T-cell (primary cell): Measurements from ENCODE around the gene TBC1D16. TPM values are rescaled to one million over a fixed set of nuclear protein-coding genes. Genes with fewer than 3 reads are reported as not detected.

Source experiments
- ATAC-seq, 4 experiments: fragments of 200-7000 bp in 3 of 4; fragments of 150-1000 bp in 1 of 4; cut with Tn5 transposase; replicated peaks in 1 of 4; 1 replicate in 3 of 4; 2 replicates in 1 of 4; pipeline ENCODE4 v1.10.0; 2021; ENCODE audit warnings: moderate library complexity in 3 of 4, mild to moderate bottlenecking in 2 of 4, moderate number of reproducible peaks in 1 of 4
- CTCF ChIA-PET, 2 donors: fragments of 300-600 bp; sonication (Branson Sonifier 250); formaldehyde crosslinking; loops; one replicate each; lab custom pipeline; 2022; ENCODE audit warnings: antibody characterized with exemption in 2 of 2; lab: Charles Lee
- POLR2A ChIA-PET, 2 donors: fragments of 300-600 bp; sonication (Branson Sonifier 250); formaldehyde crosslinking; loops; one replicate each; lab custom pipeline; 2022; ENCODE audit warnings: antibody characterized with exemption in 2 of 2; lab: Charles Lee
- DNase-seq, 35 experiments: peaks; one replicate each; pipeline versions ENCODE4 v3.0.0 to v3.0.0-alpha.2; 2013 to 2023
- H3K27ac ChIP-seq: one replicate; pipeline ENCODE4 v1.5.1; 2013; ENCODE audit warnings: low read length
- H3K27me3 ChIP-seq, 2 experiments: replicated peaks in 1 of 2; 1 replicate in 1 of 2; 2 replicates in 1 of 2; pipeline versions ENCODE4 v1.6.1 to v1.7.0; 2013; ENCODE audit warnings: low read length in 1 of 2, mixed read lengths in 1 of 2; ENCODE audit not compliant: control insufficient read depth in 2 of 2, insufficient read depth in 2 of 2; ENCODE audit errors: extremely low read depth in 1 of 2
- H3K36me3 ChIP-seq, 2 donors: 1 replicate in 1 of 2; 2 replicates in 1 of 2; pipeline versions ENCODE4 v1.6.1 to v1.7.0; 2013; ENCODE audit warnings: low read length in 1 of 2; ENCODE audit not compliant: control insufficient read depth in 2 of 2, insufficient read depth in 1 of 2; ENCODE audit errors: extremely low read depth in 1 of 2
- H3K4me1 ChIP-seq, 2 experiments: 1 replicate in 1 of 2; 2 replicates in 1 of 2; pipeline versions ENCODE4 v1.6.1 to v1.7.0; 2013; ENCODE audit warnings: low read length in 2 of 2, mixed read lengths in 1 of 2; ENCODE audit not compliant: insufficient read depth in 2 of 2, control insufficient read depth in 1 of 2; ENCODE audit errors: extremely low read depth in 1 of 2
- H3K4me3 ChIP-seq, 2 donors: 1 replicate in 1 of 2; 2 replicates in 1 of 2; pipeline versions ENCODE4 v1.5.1 to v1.7.0; 2013; ENCODE audit warnings: mild to moderate bottlenecking in 2 of 2, low read length in 1 of 2, moderate library complexity in 1 of 2; ENCODE audit not compliant: control insufficient read depth in 1 of 2; ENCODE audit errors: extremely low read depth in 1 of 2
- H3K9me3 ChIP-seq: 2 replicates; pipeline ENCODE4 v1.7.0; 2013
- H3K27ac Mint-ChIP-seq, 2 donors: one replicate each; pipeline ENCODE4 v1.8.0; 2020 to 2021; ENCODE audit warnings: mild to moderate bottlenecking in 2 of 2, mixed read lengths in 2 of 2
- H3K27me3 Mint-ChIP-seq, 2 donors: one replicate each; pipeline ENCODE4 v1.8.0; 2021 to 2022; ENCODE audit warnings: mixed read lengths in 2 of 2
- H3K36me3 Mint-ChIP-seq: one replicate; pipeline ENCODE4 v1.8.0; 2021; ENCODE audit warnings: mixed read lengths
- H3K4me1 Mint-ChIP-seq, 3 donors: one replicate each; pipeline ENCODE4 v1.8.0; 2020 to 2022; ENCODE audit warnings: mixed read lengths in 3 of 3, mild to moderate bottlenecking in 1 of 3
- H3K4me3 Mint-ChIP-seq, 3 donors: one replicate each; pipeline ENCODE4 v1.8.0; 2020 to 2022; ENCODE audit warnings: mild to moderate bottlenecking in 3 of 3, mixed read lengths in 3 of 3, moderate library complexity in 3 of 3
- H3K9me3 Mint-ChIP-seq, 3 donors: one replicate each; pipeline ENCODE4 v1.8.0; 2020 to 2022; ENCODE audit warnings: mixed read lengths in 3 of 3
- WGBS: methylation state at CpG from one replicate; pipeline ENCODE4 v1.1.5; 2013; ENCODE audit warnings: missing lambda C conversion rate; ENCODE audit not compliant: insufficient coverage; 5-methylcytosine and 5-hydroxymethylcytosine counted together
- total RNA-seq, 35 experiments: library from RNA in 6 of 35; stranded (reverse) in 6 of 35; fragments of 120-200 nt in 1 of 35; gene quantifications; one replicate each; pipeline versions ENCODE4 v1.2.1 to v1.2.4 and lab custom pipeline; 2013 to 2026

Gene TBC1D16
- total RNA-seq, 5 donors from 2014 or later (not counting 1 experiment from before 2014, with no cell fraction given): 1.9 to 6.1 (median 3.4) TPM

GRCh38 chr17:79982986-79983385, 52.7 kb downstream of the TBC1D16 start:
- no peaks in the 10 kb centered on the region for H3K9me3 ChIP-seq
- ChIA-PET POLR2A (no interaction called here), CTCF (no interaction called here)
- Mint-ChIP-seq H3K9me3 (no peaks in the 10 kb centered on the region), H3K4me3 (no peak overlapping the region), H3K4me1 (peaks cover 0 to 3% (median 2%) of the 10 kb centered on the region in 3 donors), H3K36me3 (no peaks in the 10 kb centered on the region), H3K27ac (no peak overlapping the region), H3K27me3 (no peaks in the 10 kb centered on the region)
- H3K36me3 ChIP-seq: no peaks in the 10 kb centered on the region
- H3K27me3 ChIP-seq: peaks cover 0 to 12% of the 10 kb centered on the region in 2 experiments
- H3K4me3 ChIP-seq: no peak overlapping the region
- ATAC-seq (no peak), DNase-seq (no peak)
- 96% methylated on average over 15 of the region's 17 CpGs for WGBS
- H3K4me1 ChIP-seq: no peaks in the 10 kb centered on the region
- H3K27ac ChIP-seq: no peak overlapping the region

GRCh38 chr17:79981661-79982101, 54.0 kb downstream of the TBC1D16 start:
- WGBS: 91% methylated on average over 19 of the region's 23 CpGs
- ATAC-seq: no peak
- no peaks in the 10 kb centered on the region for H3K9me3 ChIP-seq
- no peaks in the 10 kb centered on the region for H3K9me3 Mint-ChIP-seq
- ChIA-PET POLR2A (no interaction called here), CTCF (no interaction called here)
- no peaks in the 10 kb centered on the region for H3K27me3 Mint-ChIP-seq
- H3K27me3 ChIP-seq: peaks cover 0 to 20% of the 10 kb centered on the region in 2 experiments
- H3K4me3 Mint-ChIP-seq: no peak overlapping the region
- H3K36me3 Mint-ChIP-seq: no peaks in the 10 kb centered on the region
- no peak overlapping the region for H3K27ac ChIP-seq
- no peaks in the 10 kb centered on the region for H3K4me1 Mint-ChIP-seq
- H3K4me3 ChIP-seq: no peak overlapping the region
- no peaks in the 10 kb centered on the region for H3K36me3 ChIP-seq
- no peak for DNase-seq
- H3K4me1 ChIP-seq: no peaks in the 10 kb centered on the region
- no peak overlapping the region for H3K27ac Mint-ChIP-seq

DNA sequence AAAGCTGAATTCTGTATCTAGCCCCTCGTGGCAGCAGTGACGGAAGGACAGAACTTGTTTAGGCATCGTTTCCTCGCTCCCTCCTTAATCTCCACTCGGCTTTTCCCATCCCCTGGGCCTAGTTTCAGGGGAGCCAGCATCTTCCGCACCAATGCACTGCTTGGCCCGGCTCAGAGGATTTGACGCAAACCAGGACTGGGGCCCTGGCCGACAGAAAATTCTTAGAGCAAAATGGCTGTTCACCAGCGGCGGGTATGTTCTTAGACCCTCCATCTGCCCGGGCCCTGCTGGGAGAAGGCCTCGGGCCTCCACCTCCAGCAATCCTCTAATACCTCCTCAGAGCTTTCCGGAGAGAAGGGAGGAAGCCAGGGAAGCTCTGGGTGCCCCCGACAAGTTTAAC, 54.6 kb downstream of the TBC1D16 start:
- no peak for DNase-seq
- Mint-ChIP-seq H3K9me3 (no peaks in the 10 kb centered on the region), H3K4me3 (no peak overlapping the region), H3K4me1 (no peaks in the 10 kb centered on the region), H3K27ac (no peak overlapping the region), H3K36me3 (no peaks in the 10 kb centered on the region), H3K27me3 (no peaks in the 10 kb centered on the region)
- ChIA-PET CTCF (no interaction called here), POLR2A (no interaction called here)
- Histone ChIP-seq H3K27ac (no peak overlapping the region), H3K9me3 (no peaks in the 10 kb centered on the region), H3K4me1 (no peaks in the 10 kb centered on the region), H3K4me3 (no peak overlapping the region), H3K36me3 (no peaks in the 10 kb centered on the region), H3K27me3 (peaks cover 0 to 21% of the 10 kb centered on the region in 2 experiments)
- 87% methylated on average over 15 of the region's 15 CpGs for WGBS
- ATAC-seq: no peak

DNA sequence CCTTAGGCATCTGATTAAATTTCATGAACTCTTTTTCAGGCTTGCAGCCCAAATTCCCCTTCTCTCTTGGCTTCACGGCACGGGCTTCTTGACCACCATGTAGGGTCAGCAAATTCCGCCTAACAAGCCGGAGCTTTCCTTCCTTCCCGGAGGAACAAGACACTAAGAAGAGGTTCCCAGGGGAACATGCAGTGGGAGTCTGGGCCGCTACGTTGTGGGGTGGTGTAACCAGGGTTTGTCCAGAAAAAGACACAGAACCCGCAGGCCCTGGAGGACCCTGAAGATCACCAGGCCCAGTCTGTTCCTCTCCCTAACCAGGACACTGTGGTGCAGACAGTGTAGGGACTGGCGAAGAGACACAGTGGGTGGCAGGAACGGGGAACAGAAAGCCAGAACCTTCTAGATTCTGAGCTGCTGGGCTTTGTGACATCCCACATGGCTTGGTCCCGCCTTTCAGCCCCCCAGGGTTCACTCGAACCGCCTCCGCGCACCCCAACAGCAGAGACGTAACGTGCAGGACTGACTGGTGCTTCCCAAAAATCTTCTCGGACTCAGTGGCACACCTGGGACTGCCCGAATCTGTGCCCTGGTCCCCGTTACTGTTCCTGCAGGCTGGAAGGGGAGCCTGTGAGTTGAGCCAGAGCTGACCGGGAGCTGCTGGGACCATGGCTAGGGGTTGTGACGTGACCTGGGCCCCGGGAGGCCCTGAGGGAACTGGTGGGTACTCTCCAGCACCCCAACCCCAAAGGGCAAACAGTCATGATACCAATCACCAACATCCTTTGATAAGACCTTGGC, 55.2 kb downstream of the TBC1D16 start:
- Mint-ChIP-seq H3K9me3 (no peaks in the 10 kb centered on the region), H3K4me1 (no peaks in the 10 kb centered on the region), H3K36me3 (no peaks in the 10 kb centered on the region), H3K27ac (no peak overlapping the region), H3K27me3 (no peaks in the 10 kb centered on the region), H3K4me3 (no peak overlapping the region)
- Histone ChIP-seq H3K27me3 (peaks cover 0 to 27% of the 10 kb centered on the region in 2 experiments), H3K4me3 (no peak overlapping the region), H3K9me3 (no peaks in the 10 kb centered on the region), H3K36me3 (no peaks in the 10 kb centered on the region), H3K4me1 (no peaks in the 10 kb centered on the region), H3K27ac (no peak overlapping the region)
- 86% methylated on average over 15 of the region's 23 CpGs for WGBS
- ChIA-PET POLR2A (no interaction called here), CTCF (no interaction called here)
- DNase-seq (no peak), ATAC-seq (no peak)

- H3K36me3 Mint-ChIP-seq: no peaks in the 10 kb centered on the region
- no peaks in the 10 kb centered on the region for H3K4me1 Mint-ChIP-seq
- Histone ChIP-seq H3K9me3 (no peaks in the 10 kb centered on the region), H3K27me3 (peaks cover 0 to 33% of the 10 kb centered on the region in 2 experiments), H3K36me3 (no peaks in the 10 kb centered on the region), H3K27ac (no peak overlapping the region), H3K4me1 (no peaks in the 10 kb centered on the region), H3K4me3 (no peak overlapping the region)
- ChIA-PET CTCF (no interaction called here), POLR2A (no interaction called here)
- no peaks in the 10 kb centered on the region for H3K27me3 Mint-ChIP-seq
- no peak overlapping the region for H3K27ac Mint-ChIP-seq
- no peaks in the 10 kb centered on the region for H3K9me3 Mint-ChIP-seq
- WGBS: 95% methylated on average over 6 of the region's 12 CpGs
- H3K4me3 Mint-ChIP-seq: no peak overlapping the region
- DNase-seq: no peak
- ATAC-seq: no peak
These were observed 55.9 kb downstream of the TBC1D16 start for GRCh38 chr17:79979816-79980215.

DNA sequence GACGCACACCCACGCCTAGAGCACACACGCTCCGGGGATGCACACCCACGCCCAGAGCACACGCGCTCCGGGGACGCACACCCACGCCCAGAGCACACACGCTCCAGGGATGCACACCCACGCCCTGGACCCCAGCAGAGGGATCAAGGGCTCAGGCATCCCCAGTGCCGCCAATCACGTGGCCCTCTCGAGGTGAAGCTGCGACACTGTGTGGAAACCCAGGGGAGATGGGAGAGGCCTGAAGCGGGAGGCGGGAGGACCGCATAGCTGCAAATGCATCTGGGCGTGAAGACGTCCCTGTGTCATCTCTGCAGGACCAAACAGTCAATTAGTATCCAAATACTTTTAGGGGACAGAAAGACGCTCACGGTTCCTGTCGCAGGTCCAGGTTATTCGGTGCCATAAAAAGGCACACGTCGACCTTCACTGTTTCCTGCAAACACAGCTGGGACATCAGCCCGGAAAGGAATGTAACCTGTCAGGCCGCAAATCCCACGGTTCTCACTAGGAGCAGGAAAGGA, 56.4 kb downstream of the TBC1D16 start:
- Histone ChIP-seq H3K4me1 (no peaks in the 10 kb centered on the region), H3K27me3 (peaks cover 0 to 38% of the 10 kb centered on the region in 2 experiments), H3K9me3 (no peaks in the 10 kb centered on the region), H3K27ac (no peak overlapping the region), H3K36me3 (no peaks in the 10 kb centered on the region), H3K4me3 (no peak overlapping the region)
- no peak overlapping the region for H3K27ac Mint-ChIP-seq
- CTCF ChIA-PET: no interaction called here
- H3K27me3 Mint-ChIP-seq: no peaks in the 10 kb centered on the region
- POLR2A ChIA-PET: no interaction called here
- H3K4me1 Mint-ChIP-seq: no peaks in the 10 kb centered on the region
- 90% methylated on average over 25 of the region's 30 CpGs for WGBS
- DNase-seq: no peak
- ATAC-seq: no peak
- H3K4me3 Mint-ChIP-seq: no peak overlapping the region
- no peaks in the 10 kb centered on the region for H3K9me3 Mint-ChIP-seq
- H3K36me3 Mint-ChIP-seq: no peaks in the 10 kb centered on the region
